Measurements from ENCODE around the gene SGPL1.

GRCh38 chr10:70894416-70894815 is 78.7 kb downstream of the SGPL1 start:
- TF ChIP-seq CTCF (optimal IDR thresholded peaks at IDR 0.05 in 1 of 3, IDR thresholded peaks at IDR 0.05 in 1 of 3, conservative IDR thresholded peaks at IDR 0.05 in 1 of 3; ENCODE audit: extremely low read depth in 1 of 3, insufficient read depth in 2 of 3, low read length in 3 of 3), result no peak
- TF ChIP-seq EZH2 (IDR thresholded peaks at IDR 0.05; ENCODE audit: low read length), result no peak
